HG03460 (cell line): Measurements from ENCODE around the gene FBXO31.

Experiments
- ATAC-seq: cut with Tn5 transposase; IDR thresholded peaks from one replicate; pipeline ENCODE4 v1.9.1; 2021; ENCODE audit not compliant: unreplicated experiment

Gene FBXO31

GRCh38 chr16:87383505-87384161 lies at the start of gene FBXO31:
Gene FBXO31 (minus strand): TSS chr16:87383776. CDS start chr16:87383744, 32 bp downstream.
- ATAC-seq = peak; percentile 35

GRCh38 chr16:87432330-87432915 lies 48.8 kb upstream of the FBXO31 start:
- ATAC-seq = no peak

DNA sequence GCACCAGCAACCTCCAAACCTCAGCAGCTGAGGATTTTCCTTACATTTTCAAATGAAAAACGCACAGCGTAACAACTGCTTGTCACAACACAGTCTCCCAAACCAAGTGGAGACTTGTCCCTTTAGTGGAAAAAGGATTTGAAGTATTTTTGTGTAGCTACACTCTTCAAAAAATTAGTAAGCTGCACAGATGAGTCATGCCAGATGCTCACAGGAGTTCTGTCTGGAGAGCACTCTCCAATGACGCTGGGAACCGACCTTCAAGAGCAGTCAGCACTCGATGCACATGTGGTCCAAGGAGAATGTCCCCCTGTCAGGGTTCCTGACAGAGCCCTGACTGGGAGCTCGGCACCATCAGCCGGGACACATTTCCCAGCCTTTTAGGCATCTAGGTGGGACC lies 48.4 kb upstream of the FBXO31 start:
- no peak for ATAC-seq

DNA sequence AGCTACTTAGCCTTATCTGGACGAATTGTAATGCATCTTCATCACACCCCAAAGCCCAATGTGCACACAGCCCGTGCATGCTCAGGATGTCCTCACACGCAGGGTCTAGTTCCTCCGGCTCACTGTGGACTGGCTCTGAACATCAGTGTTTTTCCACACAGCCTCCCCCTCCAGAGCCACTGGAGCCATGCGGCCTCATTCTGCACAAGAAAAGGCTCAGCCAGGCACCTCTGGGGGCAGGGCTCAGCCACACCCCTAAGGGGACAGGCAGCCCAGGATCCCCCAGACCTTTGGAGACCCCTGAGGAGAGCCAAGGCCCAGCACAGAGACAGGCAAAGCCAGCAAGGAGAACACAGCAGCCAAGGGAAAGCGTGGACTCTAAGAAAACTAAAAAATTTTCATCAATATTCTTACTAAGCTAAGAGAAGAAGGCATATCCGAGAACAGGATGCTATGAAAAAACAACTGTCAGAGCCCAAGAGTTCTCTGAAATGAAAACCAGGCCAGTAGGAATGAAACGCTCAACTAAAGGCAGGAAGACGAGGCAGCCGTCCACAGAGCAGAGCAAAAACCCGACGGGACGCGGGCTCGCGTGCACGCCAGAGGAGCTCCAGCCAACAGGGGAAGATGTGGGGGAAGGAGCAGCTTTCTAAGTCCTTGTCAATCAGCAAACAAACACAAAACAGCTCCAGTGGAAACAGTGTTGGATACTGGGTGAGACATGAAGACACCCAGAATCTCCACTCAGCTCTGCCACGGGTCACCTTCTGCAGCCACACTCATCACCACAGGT lies 43.0 kb upstream of the FBXO31 start:
- ATAC-seq = no peak

- ATAC-seq = no peak
Observed at GRCh38 chr16:87425941-87426340, 42.4 kb upstream of the FBXO31 start.

DNA sequence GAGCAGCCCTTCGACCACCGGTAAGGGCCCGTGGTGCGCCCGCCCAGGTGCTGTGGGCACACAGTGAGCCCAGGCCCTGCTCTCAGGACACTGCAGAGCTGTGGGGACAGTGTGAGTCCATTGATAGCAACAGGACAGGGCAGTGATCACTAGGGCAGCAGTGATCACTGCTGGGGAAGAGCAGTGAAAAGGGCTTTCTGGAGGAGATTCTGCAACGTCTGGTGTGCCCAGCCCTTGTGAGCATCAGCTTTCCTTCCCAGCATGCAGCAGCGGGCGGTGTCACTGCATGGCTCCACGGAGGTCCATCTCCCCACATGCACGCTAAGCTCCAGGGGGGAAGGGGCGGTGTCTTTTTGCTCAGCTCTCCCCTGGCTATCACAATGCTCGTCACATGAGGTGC lies 40.7 kb upstream of the FBXO31 start:
- ATAC-seq = no peak

DNA sequence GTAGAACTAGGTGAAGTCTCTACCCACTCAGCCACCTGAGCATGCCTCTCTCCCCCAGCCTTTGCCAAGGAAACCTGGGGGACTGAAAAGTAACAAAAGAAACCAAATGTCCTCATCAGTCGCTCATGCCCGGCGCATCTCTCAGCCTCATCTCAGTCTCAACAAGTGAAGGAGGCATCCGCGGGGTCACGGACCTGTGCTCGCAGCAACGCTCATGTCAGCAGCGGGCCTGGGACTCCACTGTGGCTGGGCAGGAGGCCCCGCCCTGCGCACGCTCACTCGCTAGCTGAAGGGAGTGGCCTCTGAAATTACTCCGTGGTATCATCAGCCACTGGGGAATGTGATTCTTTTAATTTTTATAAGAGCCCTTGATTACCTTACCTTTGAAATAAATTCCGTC lies 39.9 kb upstream of the FBXO31 start:
- no peak for ATAC-seq

- no peak for ATAC-seq
Observed at GRCh38 chr16:87422106-87422505, 38.5 kb upstream of the FBXO31 start.

DNA sequence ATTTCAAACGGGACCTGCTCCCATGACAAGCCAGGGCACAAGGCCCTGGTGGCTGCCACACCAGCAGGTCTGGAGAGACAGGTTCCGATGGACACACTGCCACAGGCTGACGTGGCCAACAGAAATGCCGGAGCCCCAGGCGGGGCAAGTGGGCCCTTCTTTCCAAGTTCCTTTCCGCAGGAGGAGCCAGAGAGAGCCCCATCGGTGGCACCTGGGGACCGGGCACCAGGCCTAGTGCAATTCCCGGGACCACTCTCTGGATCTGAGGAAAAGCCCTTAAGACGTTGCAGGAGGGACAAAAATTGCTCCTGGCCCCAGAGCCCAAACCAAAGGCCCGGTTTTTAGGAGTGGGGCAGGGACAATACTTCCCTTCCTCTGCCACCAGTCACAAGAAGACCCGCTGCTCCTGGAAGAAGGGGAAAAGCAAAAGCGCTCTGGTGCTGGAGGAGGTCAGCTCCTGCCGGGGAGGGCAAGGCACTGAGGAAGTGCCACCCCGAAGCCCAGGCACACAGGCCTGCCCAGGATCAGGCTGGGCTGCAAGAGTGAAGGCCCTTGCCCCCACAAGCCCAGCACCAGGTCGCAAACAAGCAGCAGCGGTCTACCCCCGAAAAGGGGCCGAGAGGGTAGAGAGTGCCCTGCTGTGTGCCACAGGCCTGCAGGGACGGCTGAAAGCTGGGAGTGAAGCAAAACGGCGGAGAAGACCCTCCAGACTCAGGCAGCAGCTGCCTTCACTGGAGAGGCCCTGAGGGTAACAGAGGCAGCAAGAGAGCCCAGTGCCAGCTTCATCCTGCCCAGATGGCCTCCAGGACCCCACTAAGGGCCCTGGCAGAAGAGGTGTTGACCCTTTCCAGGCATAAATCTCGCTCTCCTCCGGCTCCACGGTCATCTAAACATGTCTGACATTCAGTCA lies 37.7 kb upstream of the FBXO31 start:
- no peak for ATAC-seq

DNA sequence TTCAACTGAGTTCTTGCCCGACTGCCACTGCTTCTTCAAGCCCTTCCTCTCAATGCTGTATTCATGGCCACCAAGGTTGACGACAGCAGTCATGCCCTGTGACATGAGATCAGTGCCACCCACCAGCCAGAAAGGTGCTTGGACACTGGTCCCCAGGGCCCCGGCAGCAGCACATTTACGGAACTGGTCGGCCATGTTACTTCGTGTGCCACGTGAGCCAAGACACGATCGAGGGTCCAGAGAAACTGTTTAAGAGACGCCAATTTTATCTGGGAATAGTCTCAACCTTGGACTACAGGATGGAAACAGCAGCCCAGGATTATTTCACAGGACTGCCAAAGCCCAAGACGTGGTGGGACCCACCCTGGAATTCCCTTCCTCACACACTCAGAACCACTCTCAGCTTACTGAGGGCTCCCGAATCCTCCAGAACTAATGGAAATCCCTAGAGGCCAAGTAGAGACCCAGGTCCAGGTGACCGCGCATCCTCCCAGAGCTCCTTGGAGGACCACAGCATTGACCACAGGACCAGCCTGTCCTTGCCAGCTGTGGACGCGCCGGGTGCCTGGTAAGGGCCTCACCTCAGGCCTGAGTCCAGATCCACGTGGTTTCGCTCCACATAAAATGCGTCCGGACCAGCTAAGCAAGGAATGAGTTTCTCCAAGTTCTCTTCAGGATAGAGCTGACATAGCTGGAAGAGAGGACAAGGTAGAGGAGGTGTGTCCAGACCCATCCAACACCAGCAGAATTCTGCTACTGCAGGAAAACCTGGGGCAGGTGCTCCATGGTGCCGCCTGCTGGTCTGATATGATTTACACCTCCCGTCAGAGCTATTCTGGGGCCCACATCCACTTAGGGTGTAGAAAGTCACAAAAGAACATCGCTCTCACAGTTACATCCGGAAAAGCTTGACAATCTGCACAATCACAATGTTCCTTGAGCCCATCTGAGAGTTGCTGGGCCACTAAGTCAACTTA lies 36.7 kb upstream of the FBXO31 start:
- no peak for ATAC-seq

DNA sequence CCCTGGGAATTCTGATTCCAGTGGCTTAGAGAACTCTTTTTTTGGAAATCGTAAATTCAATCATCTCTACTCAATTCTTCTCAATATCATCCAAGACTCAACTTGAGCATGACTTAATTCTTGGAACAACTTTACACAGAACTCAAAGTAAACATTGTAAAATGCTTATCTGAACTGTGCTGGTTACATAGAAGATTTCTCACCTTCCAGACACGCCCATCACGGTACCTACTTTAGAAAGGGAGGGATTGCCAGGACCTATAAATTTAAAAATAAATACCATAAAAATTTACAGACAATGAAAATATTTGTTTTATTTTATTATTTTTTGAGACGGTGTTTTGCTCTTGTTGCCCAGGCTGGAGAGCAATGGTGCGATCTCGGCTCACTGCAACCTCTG lies 35.1 kb upstream of the FBXO31 start:
- ATAC-seq = no peak

GRCh38 chr16:87418216-87418615 lies 34.6 kb upstream of the FBXO31 start:
- no peak for ATAC-seq

DNA sequence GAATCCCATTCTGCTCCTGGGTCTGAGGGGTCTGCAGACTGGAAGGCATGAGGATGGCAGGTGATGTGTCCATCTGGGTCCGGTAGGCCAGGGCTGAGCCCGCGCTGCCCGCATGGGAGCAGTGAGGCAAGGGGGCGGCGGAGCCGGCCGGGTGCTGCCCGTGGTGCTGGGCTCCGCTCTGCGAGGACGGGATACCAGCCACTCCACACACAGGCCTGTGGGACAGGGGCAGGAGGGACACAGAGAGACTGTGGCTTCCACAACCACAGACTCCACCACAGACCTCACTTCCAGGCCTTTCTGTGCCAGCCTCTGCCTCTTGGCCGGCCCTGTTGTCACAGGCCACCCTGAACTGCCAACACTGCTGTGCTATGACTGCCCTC lies 33.9 kb upstream of the FBXO31 start:
- ATAC-seq = no peak

GRCh38 chr16:87416826-87417527 lies 33.4 kb upstream of the FBXO31 start:
- ATAC-seq = no peak

- no peak for ATAC-seq
Observed at GRCh38 chr16:87415441-87415840, 31.9 kb upstream of the FBXO31 start.

DNA sequence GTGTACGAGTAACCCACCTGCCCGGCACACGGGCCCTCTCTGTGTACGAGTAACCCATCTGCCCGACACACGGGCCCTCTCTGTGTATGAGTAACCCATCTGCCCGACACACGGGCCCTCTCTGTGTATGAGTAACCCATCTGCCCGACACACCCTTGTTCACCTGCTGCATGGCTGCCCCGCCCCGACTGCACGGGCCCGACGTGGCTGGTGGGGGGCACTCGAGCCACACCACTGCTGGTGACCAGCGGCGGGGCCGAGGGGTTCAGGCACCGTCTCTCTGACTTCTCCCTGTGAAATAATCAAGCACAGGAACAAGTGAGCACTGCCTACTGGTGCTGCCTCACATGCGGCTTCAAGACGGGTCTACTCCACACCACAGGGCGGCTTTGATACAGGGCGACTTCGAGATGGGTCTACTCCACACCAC lies 30.7 kb upstream of the FBXO31 start:
- ATAC-seq = no peak

GRCh38 chr16:87412996-87413421 lies 29.4 kb upstream of the FBXO31 start:
- no peak for ATAC-seq

- no peak for ATAC-seq
Observed at GRCh38 chr16:87412371-87412995, 28.9 kb upstream of the FBXO31 start.
